Sigmoid colon (tissue), 7 donors: Measurements from ENCODE around the gene SCN4B. TPM values are rescaled to one million over a fixed set of nuclear protein-coding genes. Genes with fewer than 3 reads are reported as not detected.

Experiments used
- DNase-seq: peaks from one replicate; pipeline ENCODE4 v3.0.0-alpha.2; 2019
- H3K27ac ChIP-seq, 4 donors: fragments of 200-600 bp; sonication (generic); one replicate each; pipeline ENCODE4 v1.5.1; 2016 to 2019; ENCODE audit warnings: mild to moderate bottlenecking in 1 of 4
- H3K27me3 ChIP-seq, 3 donors: fragments of 200-600 bp; sonication (generic); one replicate each; pipeline ENCODE4 v1.5.1; 2019; ENCODE audit warnings: mild to moderate bottlenecking in 1 of 3
- H3K36me3 ChIP-seq, 4 donors: fragments of 200-600 bp; sonication (generic); one replicate each; pipeline ENCODE4 v1.5.1; 2016 to 2019
- H3K4me1 ChIP-seq, 4 donors: fragments of 200-600 bp; sonication (generic); one replicate each; pipeline ENCODE4 v1.5.1; 2017 to 2019
- H3K4me3 ChIP-seq, 4 donors: fragments of 200-600 bp; sonication (generic); one replicate each; pipeline ENCODE4 v1.5.1; 2017 to 2019; ENCODE audit warnings: mild to moderate bottlenecking in 2 of 4, moderate library complexity in 1 of 4
- H3K9me3 ChIP-seq, 4 donors: fragments of 200-600 bp in 3 of 4; sonication (generic) in 3 of 4; one replicate each; pipeline versions ENCODE4 v1.5.1 to v1.6.1; 2013 to 2019
- CTCF ChIP-seq, 4 experiments: fragments of 450-650 bp in 3 of 4; fragments of 200-600 bp in 1 of 4; IDR thresholded peaks; one replicate each; pipeline ENCODE4 v1.5.1; 2016 to 2019; ENCODE audit warnings: antibody characterized with exemption in 4 of 4, mild to moderate bottlenecking in 3 of 4, moderate library complexity in 2 of 4
- EP300 ChIP-seq, 4 donors: sonication (generic); formaldehyde crosslinking; IDR thresholded peaks; one replicate each; pipeline ENCODE4 v1.6.1; 2017; ENCODE audit warnings: antibody characterized with exemption in 4 of 4
- POLR2A ChIP-seq, 2 donors: fragments of 450-650 bp; IDR thresholded peaks; one replicate each; pipeline ENCODE4 v1.6.1; 2016; ENCODE audit warnings: antibody characterized with exemption in 2 of 2, mild to moderate bottlenecking in 2 of 2, moderate library complexity in 2 of 2
- POLR2AphosphoS5 ChIP-seq, 4 donors: sonication (generic); formaldehyde crosslinking; IDR thresholded peaks; one replicate each; pipeline ENCODE4 v1.6.1; 2017; ENCODE audit warnings: antibody characterized with exemption in 4 of 4
- WGBS, 2 donors: extraction: QIAGEN DNeasy Blood & Tissue Kit; methylation state at CpG; one replicate each; pipeline ENCODE4 v1.1.7; 2013; 5-methylcytosine and 5-hydroxymethylcytosine counted together
- intact Hi-C: fragments of 100-400 bp; cut with DNase I; formaldehyde crosslinking; loops from one replicate; pipeline ENCODE4 v1.15.1; 2023
- polyA plus RNA-seq, 3 donors: library from polyadenylated mRNA; stranded (reverse); fragments of 200-250 nt; gene quantifications; one replicate each; pipeline ENCODE4 v1.2.3, GENCODE V29; 2013
- total RNA-seq, 4 donors: library from RNA; depleted of rRNA; stranded (reverse); fragments of >200 nt; gene quantifications; one replicate each; pipeline ENCODE4 v1.1.0, GENCODE V29; 2016
- donor health status: healthy with polysubstance abuse.
- donor health status: Bipolar disorder and iron deficiency.
- donor health status: healthy.

Gene SCN4B
- total and polyA plus RNA-seq, 7 donors = 0.92 to 2.2 (median 1.3) TPM

- intact Hi-C loops = no loop called here
- Histone ChIP-seq H3K27ac (no peak overlapping the region), H3K4me1 (no peaks in the 10 kb centered on the region), H3K27me3 (peaks cover 2 to 70% (median 6%) of the 10 kb centered on the region in 3 donors), H3K36me3 (no peaks in the 10 kb centered on the region), H3K4me3 (no peak overlapping the region), H3K9me3 (no peaks in the 10 kb centered on the region)
- WGBS, 2 donors = 54 to 67% methylated on average over 10 of the region's 10 CpGs
- DNase-seq = peak; percentile 15
- no peak for TF ChIP-seq CTCF (IDR thresholded peaks at IDR 0.05)
- no peak for TF ChIP-seq EP300 (IDR thresholded peaks at IDR 0.05)
- no peak for TF ChIP-seq POLR2AphosphoS5 (IDR thresholded peaks at IDR 0.05)
- no peak for TF ChIP-seq POLR2A (IDR thresholded peaks at IDR 0.05)
Observed at GRCh38 chr11:118138839-118139420, 13.7 kb downstream of the SCN4B start.

- intact Hi-C loops = no loop called here
- H3K27me3 ChIP-seq = peaks cover under 1 to 49% (median 2%) of the 10 kb centered on the region in 3 donors
- 33 to 76% methylated on average over 10 of the region's 10 CpGs for WGBS, 2 donors
- no peak overlapping the region for H3K4me3 ChIP-seq
- no peak overlapping the region for H3K27ac ChIP-seq
- no peaks in the 10 kb centered on the region for H3K36me3 ChIP-seq
- TF ChIP-seq EP300 (IDR thresholded peaks at IDR 0.05) = no peak
- no peak for TF ChIP-seq CTCF (IDR thresholded peaks at IDR 0.05)
- no peak for TF ChIP-seq POLR2AphosphoS5 (IDR thresholded peaks at IDR 0.05)
- TF ChIP-seq POLR2A (IDR thresholded peaks at IDR 0.05) = no peak
- peak; percentile 32 for DNase-seq
- no peaks in the 10 kb centered on the region for H3K9me3 ChIP-seq
- H3K4me1 ChIP-seq = no peaks in the 10 kb centered on the region
Observed at GRCh38 chr11:118136801-118137200, 15.8 kb downstream of the SCN4B start.

- Histone ChIP-seq H3K27me3 (peaks cover 0 to 44% (median 2%) of the 10 kb centered on the region in 3 donors), H3K27ac (no peak overlapping the region), H3K36me3 (no peaks in the 10 kb centered on the region), H3K4me3 (no peak overlapping the region), H3K4me1 (no peaks in the 10 kb centered on the region), H3K9me3 (no peaks in the 10 kb centered on the region)
- 68 to 83% methylated on average over 2 of the region's 2 CpGs for WGBS, 2 donors
- intact Hi-C loops = no loop called here
- peak; percentile 25 for DNase-seq
- TF ChIP-seq POLR2A (IDR thresholded peaks at IDR 0.05) = no peak
- no peak for TF ChIP-seq EP300 (IDR thresholded peaks at IDR 0.05)
- no peak for TF ChIP-seq CTCF (IDR thresholded peaks at IDR 0.05)
- TF ChIP-seq POLR2AphosphoS5 (IDR thresholded peaks at IDR 0.05) = no peak
Observed at GRCh38 chr11:118136341-118136740, 16.3 kb downstream of the SCN4B start.

GRCh38 chr11:118135796-118136165 is 16.8 kb downstream of the SCN4B start:
- intact Hi-C loops = no loop called here
- peak; percentile 46 for DNase-seq
- WGBS, 2 donors = 60 to 86% methylated on average over 5 of the region's 5 CpGs
- H3K4me3 ChIP-seq = no peak overlapping the region
- H3K4me1 ChIP-seq = no peaks in the 10 kb centered on the region
- no peaks in the 10 kb centered on the region for H3K36me3 ChIP-seq
- no peak overlapping the region for H3K27ac ChIP-seq
- no peaks in the 10 kb centered on the region for H3K9me3 ChIP-seq
- no peak for TF ChIP-seq POLR2AphosphoS5 (IDR thresholded peaks at IDR 0.05)
- peaks cover 0 to 39% (median 2%) of the 10 kb centered on the region in 3 donors for H3K27me3 ChIP-seq

GRCh38 chr11:118135051-118135795 is 17.4 kb downstream of the SCN4B start:
- no peaks in the 10 kb centered on the region for H3K9me3 ChIP-seq
- 60 to 82% methylated on average over 7 of the region's 7 CpGs for WGBS, 2 donors
- H3K4me3 ChIP-seq = no peak overlapping the region
- no peak overlapping the region for H3K27ac ChIP-seq
- no peaks in the 10 kb centered on the region for H3K36me3 ChIP-seq
- intact Hi-C loops = no loop called here
- H3K27me3 ChIP-seq = peaks cover 0 to 33% (median 2%) of the 10 kb centered on the region in 3 donors
- no peaks in the 10 kb centered on the region for H3K4me1 ChIP-seq
- TF ChIP-seq EP300 (IDR thresholded peaks at IDR 0.05) = no peak
- no peak for TF ChIP-seq CTCF (IDR thresholded peaks at IDR 0.05)
- no peak for TF ChIP-seq POLR2AphosphoS5 (IDR thresholded peaks at IDR 0.05)
- TF ChIP-seq POLR2A (IDR thresholded peaks at IDR 0.05) = no peak
- DNase-seq = peak; percentile 39
